Ovary (tissue), 3 donors: ENCODE data around the gene APIP.

Experiments
- EP300 ChIP-seq: sonication (generic); formaldehyde crosslinking; IDR thresholded peaks from one replicate; pipeline ENCODE4 v1.6.1; 2017; ENCODE audit warnings: antibody characterized with exemption
- TF ChIP-seq, protein P1 (sequence below), 3 donors: fragments of 450-650 bp in 2 of 3; fragments of 200-600 bp in 1 of 3; IDR thresholded peaks; one replicate each; pipeline versions ENCODE4 v1.5.1 to v1.8.0; 2016 to 2022; ENCODE audit warnings: antibody characterized with exemption in 3 of 3, mild to moderate bottlenecking in 1 of 3
- donor health status: DM: no; HTN: no; CAD: no.

DNA sequence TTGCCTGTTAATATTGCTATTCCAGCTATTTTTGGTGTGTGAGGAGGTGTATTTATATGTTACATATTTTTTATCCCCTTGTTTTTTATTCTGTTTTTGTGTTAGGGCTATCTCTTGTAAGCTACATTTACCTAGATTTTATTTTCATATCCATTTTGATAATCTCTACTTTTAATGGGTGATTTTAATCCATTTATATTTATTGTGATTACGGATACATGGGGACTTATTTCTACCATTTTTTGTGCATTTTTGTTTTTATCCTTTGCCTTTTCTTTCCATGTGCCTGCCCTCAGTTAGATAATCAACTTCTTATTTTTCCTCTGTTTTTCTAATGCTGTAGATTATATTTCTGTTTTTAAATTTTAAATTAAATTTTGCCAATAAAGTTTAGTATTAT, 28.5 kb upstream of the APIP start:
- TF ChIP-seq, protein P1, sequence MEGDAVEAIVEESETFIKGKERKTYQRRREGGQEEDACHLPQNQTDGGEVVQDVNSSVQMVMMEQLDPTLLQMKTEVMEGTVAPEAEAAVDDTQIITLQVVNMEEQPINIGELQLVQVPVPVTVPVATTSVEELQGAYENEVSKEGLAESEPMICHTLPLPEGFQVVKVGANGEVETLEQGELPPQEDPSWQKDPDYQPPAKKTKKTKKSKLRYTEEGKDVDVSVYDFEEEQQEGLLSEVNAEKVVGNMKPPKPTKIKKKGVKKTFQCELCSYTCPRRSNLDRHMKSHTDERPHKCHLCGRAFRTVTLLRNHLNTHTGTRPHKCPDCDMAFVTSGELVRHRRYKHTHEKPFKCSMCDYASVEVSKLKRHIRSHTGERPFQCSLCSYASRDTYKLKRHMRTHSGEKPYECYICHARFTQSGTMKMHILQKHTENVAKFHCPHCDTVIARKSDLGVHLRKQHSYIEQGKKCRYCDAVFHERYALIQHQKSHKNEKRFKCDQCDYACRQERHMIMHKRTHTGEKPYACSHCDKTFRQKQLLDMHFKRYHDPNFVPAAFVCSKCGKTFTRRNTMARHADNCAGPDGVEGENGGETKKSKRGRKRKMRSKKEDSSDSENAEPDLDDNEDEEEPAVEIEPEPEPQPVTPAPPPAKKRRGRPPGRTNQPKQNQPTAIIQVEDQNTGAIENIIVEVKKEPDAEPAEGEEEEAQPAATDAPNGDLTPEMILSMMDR (IDR thresholded peaks at IDR 0.05), result no peak
- no peak for TF ChIP-seq EP300
